ENCODE data around the gene HECW1.

GRCh38 chr7:43099750-43100149 lies 12.7 kb upstream of the HECW1 start:
- no peak for TF ChIP-seq EZH2 (IDR thresholded peaks at IDR 0.05)
- TF ChIP-seq, protein P1, sequence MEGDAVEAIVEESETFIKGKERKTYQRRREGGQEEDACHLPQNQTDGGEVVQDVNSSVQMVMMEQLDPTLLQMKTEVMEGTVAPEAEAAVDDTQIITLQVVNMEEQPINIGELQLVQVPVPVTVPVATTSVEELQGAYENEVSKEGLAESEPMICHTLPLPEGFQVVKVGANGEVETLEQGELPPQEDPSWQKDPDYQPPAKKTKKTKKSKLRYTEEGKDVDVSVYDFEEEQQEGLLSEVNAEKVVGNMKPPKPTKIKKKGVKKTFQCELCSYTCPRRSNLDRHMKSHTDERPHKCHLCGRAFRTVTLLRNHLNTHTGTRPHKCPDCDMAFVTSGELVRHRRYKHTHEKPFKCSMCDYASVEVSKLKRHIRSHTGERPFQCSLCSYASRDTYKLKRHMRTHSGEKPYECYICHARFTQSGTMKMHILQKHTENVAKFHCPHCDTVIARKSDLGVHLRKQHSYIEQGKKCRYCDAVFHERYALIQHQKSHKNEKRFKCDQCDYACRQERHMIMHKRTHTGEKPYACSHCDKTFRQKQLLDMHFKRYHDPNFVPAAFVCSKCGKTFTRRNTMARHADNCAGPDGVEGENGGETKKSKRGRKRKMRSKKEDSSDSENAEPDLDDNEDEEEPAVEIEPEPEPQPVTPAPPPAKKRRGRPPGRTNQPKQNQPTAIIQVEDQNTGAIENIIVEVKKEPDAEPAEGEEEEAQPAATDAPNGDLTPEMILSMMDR (IDR thresholded peaks at IDR 0.05) = no peak
- TF ChIP-seq EZH2phosphoT487 (IDR thresholded peaks at IDR 0.05) = no peak

Measured in neural progenitor cell (in vitro differentiated cells).